Spleen (tissue), 7 donors: ENCODE results near the gene NDUFS2.

Experiments
- POLR2AphosphoS5 ChIP-seq, 3 donors: sonication (generic); formaldehyde crosslinking; IDR thresholded peaks; one replicate each; pipeline ENCODE4 v1.5.1; 2017; ENCODE audit warnings: antibody characterized with exemption in 3 of 3
- TF ChIP-seq, protein P1 (sequence below), 11 experiments: fragments of 200-600 bp in 7 of 11; fragments of 450-650 bp in 4 of 11; sonication (generic) in 4 of 11; IDR thresholded peaks in 8 of 11; conservative IDR thresholded peaks in 3 of 11; 1 replicate in 7 of 11; 2 replicates in 4 of 11; pipeline versions ENCODE4 v1.4.0 to v1.8.0; 2016 to 2021; ENCODE audit warnings: antibody characterized with exemption in 11 of 11, inconsistent platforms in 4 of 11, mild to moderate bottlenecking in 1 of 11
- donor health status: DM: no; HTN: no; CAD: no; lungs with moderate emphysema.
- donor health status: DM: no; HTN: no; CAD: no.
- donor health status: DM: no; HTN: no; CAD: no.

DNA sequence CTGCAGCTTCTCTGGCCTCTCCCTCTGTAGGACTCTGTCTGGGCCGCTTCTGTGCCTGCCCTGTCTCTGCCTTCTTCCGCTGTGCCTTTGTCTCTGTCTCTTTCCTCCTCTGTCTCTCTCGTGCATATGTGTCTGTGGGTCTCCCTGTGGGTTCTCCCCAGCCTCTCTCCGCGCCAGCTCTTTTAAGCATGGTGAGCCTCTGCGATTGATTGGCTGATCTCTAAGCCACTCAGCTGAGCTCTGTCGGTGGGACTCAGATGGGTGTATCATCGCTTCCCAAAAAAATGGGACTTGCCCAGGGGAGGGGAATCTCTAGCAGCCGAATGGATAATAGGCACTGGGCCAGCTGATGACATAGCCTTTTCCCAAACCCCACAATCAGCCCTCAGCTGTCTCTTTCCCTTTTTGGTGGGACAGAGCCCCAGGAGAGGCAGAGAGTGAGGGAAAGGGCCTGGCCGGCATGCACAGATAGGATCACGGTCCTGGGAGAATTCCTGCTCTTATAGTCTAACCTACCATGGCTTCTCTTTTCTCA lies 3.2 kb upstream of the NDUFS2 start, which contains the start of gene ADAMTS4:
- peak in 2 of 3 donors; percentile 45 to 87 for TF ChIP-seq POLR2AphosphoS5 (IDR thresholded peaks at IDR 0.05)
- TF ChIP-seq, protein P1, sequence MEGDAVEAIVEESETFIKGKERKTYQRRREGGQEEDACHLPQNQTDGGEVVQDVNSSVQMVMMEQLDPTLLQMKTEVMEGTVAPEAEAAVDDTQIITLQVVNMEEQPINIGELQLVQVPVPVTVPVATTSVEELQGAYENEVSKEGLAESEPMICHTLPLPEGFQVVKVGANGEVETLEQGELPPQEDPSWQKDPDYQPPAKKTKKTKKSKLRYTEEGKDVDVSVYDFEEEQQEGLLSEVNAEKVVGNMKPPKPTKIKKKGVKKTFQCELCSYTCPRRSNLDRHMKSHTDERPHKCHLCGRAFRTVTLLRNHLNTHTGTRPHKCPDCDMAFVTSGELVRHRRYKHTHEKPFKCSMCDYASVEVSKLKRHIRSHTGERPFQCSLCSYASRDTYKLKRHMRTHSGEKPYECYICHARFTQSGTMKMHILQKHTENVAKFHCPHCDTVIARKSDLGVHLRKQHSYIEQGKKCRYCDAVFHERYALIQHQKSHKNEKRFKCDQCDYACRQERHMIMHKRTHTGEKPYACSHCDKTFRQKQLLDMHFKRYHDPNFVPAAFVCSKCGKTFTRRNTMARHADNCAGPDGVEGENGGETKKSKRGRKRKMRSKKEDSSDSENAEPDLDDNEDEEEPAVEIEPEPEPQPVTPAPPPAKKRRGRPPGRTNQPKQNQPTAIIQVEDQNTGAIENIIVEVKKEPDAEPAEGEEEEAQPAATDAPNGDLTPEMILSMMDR (IDR thresholded peaks at IDR 0.05 in 8 of 11, conservative IDR thresholded peaks at IDR 0.05 in 3 of 11): no peak
